Glomerular visceral epithelial cell (primary cell): ENCODE measurements around the gene RELB.
A peak's percentile ranks its signal among the peaks of the same experiment; 100 is the strongest.

Experiments used
- DNase-seq: peaks from one replicate; pipeline ENCODE4 v3.0.0-alpha.2; 2016; ENCODE audit errors: extremely low spot score

The RELB gene

GRCh38 chr19:45079063-45079910, 78.0 kb downstream of the RELB start, which contains the start of gene GEMIN7:
Gene GEMIN7, plus strand, starts transcription at chr19:45079260. Its CDS starts 10,855 bp downstream, at chr19:45090115.
- peak; percentile 80 for DNase-seq

GRCh38 chr19:45079911-45080370, 78.7 kb downstream of the RELB start:
- no peak for DNase-seq

GRCh38 chr19:45082170-45082569, 80.9 kb downstream of the RELB start:
- DNase-seq, result no peak

- DNase-seq, result no peak
Measured at GRCh38 chr19:45086480-45086879, 85.2 kb downstream of the RELB start.

- DNase-seq, result no peak
Measured at GRCh38 chr19:45087531-45087930, 86.3 kb downstream of the RELB start.
